Measurements from ENCODE around the gene FGA. TPM values are rescaled to one million over a fixed set of nuclear protein-coding genes. Genes with fewer than 3 reads are reported as not detected.

FGA gene
- total and polyA plus RNA-seq, 4 donors: 8,747 to 25,210 (median 14,399) TPM

- H3K9me3 ChIP-seq (ENCODE audit: control insufficient read depth in 4 of 4, low read length in 3 of 4): no peaks in the 10 kb centered on the region
- H3K36me3 ChIP-seq (ENCODE audit: control insufficient read depth in 4 of 4, insufficient read depth in 3 of 4, low read depth in 1 of 4, low read length in 3 of 4): no peaks in the 10 kb centered on the region
- no peak overlapping the region for H3K9ac ChIP-seq (ENCODE audit: low read depth in 1 of 2, low read length in 2 of 2)
- TF ChIP-seq, protein P1, sequence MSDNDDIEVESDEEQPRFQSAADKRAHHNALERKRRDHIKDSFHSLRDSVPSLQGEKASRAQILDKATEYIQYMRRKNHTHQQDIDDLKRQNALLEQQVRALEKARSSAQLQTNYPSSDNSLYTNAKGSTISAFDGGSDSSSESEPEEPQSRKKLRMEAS (IDR thresholded peaks at IDR 0.05): no peak
- TF ChIP-seq FOXA1 (IDR thresholded peaks at IDR 0.05): no peak
- no peak for TF ChIP-seq FOXA2 (IDR thresholded peaks at IDR 0.05)
- no peak for TF ChIP-seq RAD21 (IDR thresholded peaks at IDR 0.05)
- TF ChIP-seq YY1 (IDR thresholded peaks at IDR 0.05): no peak
- TF ChIP-seq, protein P2, sequence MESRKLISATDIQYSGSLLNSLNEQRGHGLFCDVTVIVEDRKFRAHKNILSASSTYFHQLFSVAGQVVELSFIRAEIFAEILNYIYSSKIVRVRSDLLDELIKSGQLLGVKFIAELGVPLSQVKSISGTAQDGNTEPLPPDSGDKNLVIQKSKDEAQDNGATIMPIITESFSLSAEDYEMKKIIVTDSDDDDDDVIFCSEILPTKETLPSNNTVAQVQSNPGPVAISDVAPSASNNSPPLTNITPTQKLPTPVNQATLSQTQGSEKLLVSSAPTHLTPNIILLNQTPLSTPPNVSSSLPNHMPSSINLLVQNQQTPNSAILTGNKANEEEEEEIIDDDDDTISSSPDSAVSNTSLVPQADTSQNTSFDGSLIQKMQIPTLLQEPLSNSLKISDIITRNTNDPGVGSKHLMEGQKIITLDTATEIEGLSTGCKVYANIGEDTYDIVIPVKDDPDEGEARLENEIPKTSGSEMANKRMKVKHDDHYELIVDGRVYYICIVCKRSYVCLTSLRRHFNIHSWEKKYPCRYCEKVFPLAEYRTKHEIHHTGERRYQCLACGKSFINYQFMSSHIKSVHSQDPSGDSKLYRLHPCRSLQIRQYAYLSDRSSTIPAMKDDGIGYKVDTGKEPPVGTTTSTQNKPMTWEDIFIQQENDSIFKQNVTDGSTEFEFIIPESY (IDR thresholded peaks at IDR 0.05): no peak
- no peak for TF ChIP-seq SP1 (IDR thresholded peaks at IDR 0.05)
- no peak for TF ChIP-seq HNF4G (IDR thresholded peaks at IDR 0.05)
- no peak for TF ChIP-seq TAF1 (conservative IDR thresholded peaks at IDR 0.05)
- TF ChIP-seq, protein P3, sequence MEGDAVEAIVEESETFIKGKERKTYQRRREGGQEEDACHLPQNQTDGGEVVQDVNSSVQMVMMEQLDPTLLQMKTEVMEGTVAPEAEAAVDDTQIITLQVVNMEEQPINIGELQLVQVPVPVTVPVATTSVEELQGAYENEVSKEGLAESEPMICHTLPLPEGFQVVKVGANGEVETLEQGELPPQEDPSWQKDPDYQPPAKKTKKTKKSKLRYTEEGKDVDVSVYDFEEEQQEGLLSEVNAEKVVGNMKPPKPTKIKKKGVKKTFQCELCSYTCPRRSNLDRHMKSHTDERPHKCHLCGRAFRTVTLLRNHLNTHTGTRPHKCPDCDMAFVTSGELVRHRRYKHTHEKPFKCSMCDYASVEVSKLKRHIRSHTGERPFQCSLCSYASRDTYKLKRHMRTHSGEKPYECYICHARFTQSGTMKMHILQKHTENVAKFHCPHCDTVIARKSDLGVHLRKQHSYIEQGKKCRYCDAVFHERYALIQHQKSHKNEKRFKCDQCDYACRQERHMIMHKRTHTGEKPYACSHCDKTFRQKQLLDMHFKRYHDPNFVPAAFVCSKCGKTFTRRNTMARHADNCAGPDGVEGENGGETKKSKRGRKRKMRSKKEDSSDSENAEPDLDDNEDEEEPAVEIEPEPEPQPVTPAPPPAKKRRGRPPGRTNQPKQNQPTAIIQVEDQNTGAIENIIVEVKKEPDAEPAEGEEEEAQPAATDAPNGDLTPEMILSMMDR (IDR thresholded peaks at IDR 0.05; ENCODE audit: low read depth, low read length, missing input control): no peak
- no peak for TF ChIP-seq REST (IDR thresholded peaks at IDR 0.05)
- no peak for TF ChIP-seq HNF4A (conservative IDR thresholded peaks at IDR 0.05)
- TF ChIP-seq NR2F2 (IDR thresholded peaks at IDR 0.05): no peak
- TF ChIP-seq JUND (IDR thresholded peaks at IDR 0.05): no peak
- no peak for TF ChIP-seq ATF3 (IDR thresholded peaks at IDR 0.05)
- TF ChIP-seq GABPA (IDR thresholded peaks at IDR 0.05 in 1 of 2, conservative IDR thresholded peaks at IDR 0.05 in 1 of 2): no peak
- no peak for TF ChIP-seq RXRA (IDR thresholded peaks at IDR 0.05)
- TF ChIP-seq EGR1 (IDR thresholded peaks at IDR 0.05; ENCODE audit: low read depth in 2 of 2): no peak
- no peak overlapping the region for H3K4me3 ChIP-seq (ENCODE audit: low read depth in 1 of 3, low read length in 3 of 3)
- H3K4me1 ChIP-seq (ENCODE audit: control insufficient read depth in 4 of 4, insufficient read depth in 4 of 4, low read length in 3 of 4): peaks cover 4 to 24% (median 17%) of the 10 kb centered on the region in 4 donors
- no peaks in the 10 kb centered on the region for H3K27me3 ChIP-seq (ENCODE audit: control insufficient read depth in 4 of 4, insufficient read depth in 4 of 4, low read length in 3 of 4)
- 76% methylated on average over 7 of the region's 7 CpGs for WGBS
- no peak for DNase-seq (ENCODE audit: low spot score)
- no peak overlapping the region for H3K27ac ChIP-seq (ENCODE audit: low read depth in 1 of 2, low read length in 2 of 2)
Measured at GRCh38 chr4:154623995-154624394, 33.5 kb upstream of the FGA start.
